GM19463 (cell line): ENCODE results near the gene PPP1R2.
A peak's percentile ranks its signal among the peaks of the same experiment; 100 is the strongest.
"Not testable (repeated sequence)": the region's sequence is repeated elsewhere in the genome, so short reads cannot be mapped to it uniquely, and the experiment has no call there.

ENCODE experiments used
- ATAC-seq: cut with Tn5 transposase; IDR thresholded peaks from one replicate; pipeline ENCODE4 v1.9.1; 2021; ENCODE audit warnings: mild to moderate bottlenecking, moderate library complexity; ENCODE audit not compliant: unreplicated experiment

PPP1R2 gene

GRCh38 chr3:195540027-195540426 is 3.1 kb downstream of the PPP1R2 start:
- ATAC-seq = no peak

GRCh38 chr3:195539479-195539878 is 3.6 kb downstream of the PPP1R2 start:
- no peak for ATAC-seq

- peak; percentile 61 for ATAC-seq
Observed at GRCh38 chr3:195537995-195538394, 5.1 kb downstream of the PPP1R2 start.

DNA sequence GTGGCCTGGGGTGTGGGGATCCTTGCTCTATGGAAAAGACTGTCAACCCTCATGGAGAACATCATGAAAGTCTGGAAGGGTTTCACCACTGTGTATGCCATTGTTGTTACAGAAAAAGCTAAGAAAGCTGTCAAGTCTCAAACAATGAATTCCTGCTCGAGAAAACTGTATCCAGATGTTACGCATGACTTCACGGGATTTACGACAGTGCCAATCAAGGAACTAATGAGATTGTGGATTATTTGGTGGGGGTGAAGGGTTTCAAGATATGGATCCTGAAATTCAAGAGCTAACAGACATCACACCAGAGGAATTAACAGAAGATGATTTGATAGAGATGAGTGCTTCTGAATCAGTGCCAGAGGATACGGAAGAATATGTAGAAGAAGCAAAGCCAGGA is 7.8 kb downstream of the PPP1R2 start:
- no peak for ATAC-seq

DNA sequence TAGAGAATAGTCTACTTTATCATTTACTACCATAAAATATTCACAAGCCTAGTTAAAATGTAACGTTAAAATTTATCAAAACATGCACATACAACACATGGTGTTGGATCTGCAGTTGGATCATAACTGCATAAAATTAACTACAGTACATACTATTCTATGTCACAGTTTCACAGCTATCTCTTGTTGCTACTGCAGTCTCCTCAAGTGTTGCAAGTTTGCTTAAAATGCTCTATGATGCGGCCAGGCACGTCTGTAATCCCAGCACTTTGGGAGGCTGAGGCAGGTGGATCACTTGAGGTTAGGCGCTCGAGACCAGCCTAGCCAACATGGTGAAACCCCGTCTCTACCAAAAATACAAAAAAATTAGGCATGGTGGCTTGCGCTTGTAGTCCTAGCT is 10.3 kb downstream of the PPP1R2 start:
- ATAC-seq = no peak

GRCh38 chr3:195532345-195532744 is 10.8 kb downstream of the PPP1R2 start:
- no peak for ATAC-seq

GRCh38 chr3:195531683-195532082 is 11.4 kb downstream of the PPP1R2 start:
- no peak for ATAC-seq

GRCh38 chr3:195526492-195526891 is 16.6 kb downstream of the PPP1R2 start:
- ATAC-seq = no peak

DNA sequence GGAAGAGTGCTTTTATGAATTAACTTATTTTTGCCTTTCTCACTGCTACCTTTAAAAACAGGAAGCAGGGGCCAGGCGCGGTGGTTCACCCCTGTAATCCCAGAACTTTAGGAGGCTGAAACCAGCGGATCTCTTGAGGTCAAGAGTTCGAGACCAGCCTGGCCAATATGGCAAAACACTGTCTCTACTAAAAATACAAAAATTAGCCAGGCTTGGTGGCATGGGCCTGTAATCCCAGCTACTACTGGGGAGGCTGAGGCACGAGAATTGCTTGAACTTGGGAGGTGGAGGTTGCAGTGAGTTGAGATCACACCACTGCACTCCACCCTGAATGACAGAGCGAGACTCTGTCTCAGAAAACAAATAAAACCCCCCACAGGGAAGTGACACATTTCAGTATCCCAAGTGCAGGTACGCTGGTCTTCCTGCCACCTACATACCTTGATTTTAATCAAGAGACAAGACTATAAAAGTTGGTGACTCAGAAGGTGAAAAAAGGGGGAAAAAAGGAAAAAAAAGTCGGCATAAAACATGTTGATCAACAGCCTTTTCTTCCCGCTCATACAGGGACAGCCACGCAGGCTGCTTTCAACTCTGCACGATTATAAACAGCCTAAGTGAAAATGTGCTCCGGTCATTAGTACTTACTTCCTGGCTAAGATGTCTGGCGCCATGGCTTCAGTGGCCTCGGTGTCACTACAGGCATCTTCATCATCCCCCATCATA is 18.8 kb downstream of the PPP1R2 start:
- no peak for ATAC-seq

DNA sequence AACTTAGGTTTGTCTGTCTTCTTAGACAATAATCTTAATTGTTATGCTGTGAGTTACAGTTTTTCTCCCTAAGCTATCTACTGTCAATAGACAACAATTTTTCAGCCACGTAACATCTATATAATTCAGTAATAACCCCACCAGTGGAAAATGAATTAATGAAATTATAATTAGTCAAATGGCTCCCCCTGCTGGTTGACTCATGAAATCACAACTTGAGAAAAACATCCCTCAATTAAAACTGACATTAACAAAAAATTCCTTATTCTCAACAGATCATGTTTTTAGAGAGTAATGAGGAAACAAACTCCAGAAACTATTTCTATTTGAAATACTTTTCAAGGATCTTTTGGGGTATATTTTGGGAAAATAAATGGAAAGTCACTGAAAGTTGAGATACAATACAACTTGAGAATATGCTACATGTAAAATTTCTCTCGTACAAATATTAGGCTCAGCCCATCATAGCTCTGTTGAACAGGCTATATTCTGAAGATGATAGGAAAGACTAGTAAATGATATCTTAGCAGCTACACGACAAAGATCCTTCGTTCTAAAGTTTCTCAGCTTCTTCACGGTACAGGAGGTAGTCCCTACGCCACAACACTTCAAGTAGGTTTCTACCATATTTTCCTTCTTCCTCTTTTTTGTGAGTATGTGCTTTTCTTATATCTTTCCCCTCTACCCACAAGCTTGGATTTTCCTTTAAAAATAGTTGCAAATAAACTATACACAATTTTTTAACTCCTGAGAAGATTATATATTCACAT is 20.7 kb downstream of the PPP1R2 start:
- ATAC-seq = no peak

- ATAC-seq = no peak
Observed at GRCh38 chr3:195517030-195517429, 26.1 kb downstream of the PPP1R2 start.

DNA sequence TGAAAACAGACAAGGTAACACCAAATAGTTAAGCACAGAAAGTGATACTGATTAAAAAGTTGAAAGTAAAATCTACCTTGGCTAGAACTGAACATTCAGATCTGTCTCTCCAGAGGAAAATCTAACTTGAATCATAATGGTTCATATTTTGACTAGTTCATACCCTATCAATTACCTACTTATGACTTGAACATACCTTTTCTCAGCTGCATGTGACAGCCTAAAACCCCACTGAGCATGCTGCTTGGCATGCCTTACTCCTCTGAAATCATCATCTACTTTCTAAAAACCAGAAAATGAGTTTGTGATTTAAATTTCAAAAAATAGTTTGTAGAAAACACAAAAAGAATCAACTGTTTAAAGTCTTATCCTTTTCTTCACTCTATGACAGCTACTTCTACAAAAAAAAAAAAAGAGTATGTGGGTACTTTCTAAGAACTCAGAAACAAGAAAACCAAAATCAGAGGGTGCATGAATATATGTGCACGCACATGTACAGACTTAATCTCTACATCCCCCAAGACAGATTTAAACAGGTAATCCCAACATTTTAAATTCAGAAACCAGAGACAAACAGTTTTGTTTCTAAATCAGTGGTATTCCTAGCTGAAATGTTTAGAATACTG is 28.4 kb downstream of the PPP1R2 start:
- not testable (repeated sequence) for ATAC-seq

DNA sequence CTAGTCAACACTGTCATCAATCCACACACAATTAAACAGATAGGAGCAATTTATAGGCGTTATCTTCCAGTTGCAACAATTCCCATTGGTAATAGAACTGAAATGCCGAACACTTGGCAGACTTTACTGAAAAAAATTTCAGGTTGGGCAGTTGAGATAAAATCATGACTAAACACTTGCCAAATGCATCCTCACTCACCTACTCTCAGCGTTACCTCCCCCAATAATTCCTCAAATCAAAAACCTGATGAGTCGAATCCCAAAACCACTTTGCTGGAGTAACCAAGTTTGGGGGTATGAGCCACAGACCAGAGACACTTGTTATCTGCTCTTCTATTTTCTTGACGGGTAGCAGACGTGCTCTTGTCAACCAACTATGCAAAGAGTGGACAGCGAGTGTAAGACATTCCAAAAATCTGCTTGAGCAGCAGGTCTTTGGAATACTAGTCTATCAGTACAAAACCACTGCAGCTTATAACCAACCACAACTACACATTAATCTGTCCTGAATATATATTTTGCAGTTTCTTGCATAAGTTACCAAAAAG is 30.3 kb downstream of the PPP1R2 start:
- ATAC-seq = no peak

GRCh38 chr3:195511136-195511535 is 32.0 kb downstream of the PPP1R2 start:
- no peak for ATAC-seq

DNA sequence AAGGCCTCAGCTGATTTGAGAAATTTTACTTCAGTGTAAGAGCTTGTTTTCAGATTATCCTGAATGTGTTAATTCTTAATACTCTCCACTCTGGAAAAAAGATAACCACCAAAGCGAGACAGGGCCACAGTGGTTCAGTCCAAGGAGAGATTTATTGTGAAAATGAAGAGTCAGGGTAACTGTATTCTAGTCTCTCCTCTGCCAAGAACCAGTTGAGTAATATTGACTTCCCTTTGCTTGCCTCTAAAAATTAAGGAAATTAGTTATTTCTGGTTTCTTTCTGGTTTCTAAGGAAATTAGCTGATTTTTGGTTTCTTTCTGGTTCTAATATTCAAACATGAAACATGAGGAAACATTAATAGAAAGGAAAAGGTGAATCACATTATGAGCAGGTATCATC is 34.9 kb downstream of the PPP1R2 start:
- ATAC-seq = no peak

DNA sequence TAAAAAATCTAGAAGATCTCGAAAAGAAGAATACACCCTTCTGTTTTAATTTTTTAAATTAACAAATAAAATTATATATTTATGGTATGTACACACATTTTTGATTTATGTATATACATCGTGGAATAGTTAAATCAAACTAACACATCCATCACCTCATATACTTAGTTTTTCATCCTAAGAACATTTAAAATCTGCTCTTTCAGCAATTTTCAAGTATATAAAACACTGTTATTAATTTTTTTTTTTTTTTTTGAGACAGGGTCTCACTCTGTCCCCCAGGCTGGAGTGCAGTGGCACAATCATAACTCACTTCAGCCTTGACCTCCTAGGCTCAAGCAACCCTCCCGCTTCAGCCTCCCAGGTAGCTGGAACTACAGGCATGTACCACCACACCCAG is 67.5 kb downstream of the PPP1R2 start:
- ATAC-seq = no peak

DNA sequence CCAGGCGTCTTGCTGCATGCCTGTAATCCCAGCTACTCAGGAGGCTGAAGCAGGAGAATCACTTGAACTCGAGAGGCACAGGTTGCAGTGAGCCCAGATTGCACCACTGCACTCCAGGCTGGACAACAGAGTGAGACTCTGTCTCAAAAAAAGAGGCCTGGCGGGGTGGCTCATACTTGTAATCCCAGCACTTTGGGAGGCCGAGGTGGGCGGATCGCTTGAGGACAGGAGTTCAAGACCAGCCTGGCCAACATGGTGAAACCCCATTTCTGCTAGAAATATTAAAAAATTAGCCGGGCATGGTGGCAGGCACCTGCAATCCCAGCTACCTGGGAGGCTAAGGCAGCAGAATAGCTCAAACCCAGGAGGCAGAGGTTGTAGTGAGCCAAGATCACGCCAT is 68.0 kb downstream of the PPP1R2 start:
- ATAC-seq = not testable (repeated sequence)

GRCh38 chr3:195468841-195469240 is 74.3 kb downstream of the PPP1R2 start:
- ATAC-seq = no peak

- no peak for ATAC-seq
Observed at GRCh38 chr3:195468391-195468776, 74.7 kb downstream of the PPP1R2 start.

GRCh38 chr3:195467641-195468390 is 75.3 kb downstream of the PPP1R2 start:
- ATAC-seq = no peak

GRCh38 chr3:195466251-195466650 is 76.9 kb downstream of the PPP1R2 start:
- ATAC-seq = no peak
